Left lobe of liver (tissue), 2 donors: ENCODE data around the gene DMRTA1. TPM values are rescaled to one million over a fixed set of nuclear protein-coding genes. Genes with fewer than 3 reads are reported as not detected.
"Not testable (repeated sequence)": the region's sequence is repeated elsewhere in the genome, so short reads cannot be mapped to it uniquely, and the experiment has no call there.

ENCODE experiments used
- ATAC-seq: fragments of 200-7000 bp; cut with Tn5 transposase; one replicate; pipeline ENCODE4 v1.9.1; 2020; ENCODE audit warnings: mild to moderate bottlenecking, moderate library complexity
- DNase-seq: peaks from one replicate; pipeline ENCODE4 v3.0.0-alpha.2; 2020; ENCODE audit warnings: low spot score
- total RNA-seq: library from RNA; stranded (reverse); gene quantifications from one replicate; pipeline ENCODE4 v1.2.1, GENCODE V29; 2021
- donor health status: DM: no; HTN: no; CAD: no; lungs with moderate emphysema.
- donor health status: DM: no; HTN: yes; CAD: no.

The DMRTA1 gene
- total RNA-seq, result 6.9 TPM

- DNase-seq, result peak; percentile 96
- ATAC-seq, result peak; percentile 89
Observed at GRCh38 chr9:22446589-22446949, at the start of gene DMRTA1. DMRTA1 (plus strand) TSS chr9:22446824; CDS start chr9:22447066, 242 bp downstream.

GRCh38 chr9:22401671-22402070, 45.0 kb upstream of the DMRTA1 start:
- ATAC-seq, result no peak
- DNase-seq, result no peak

GRCh38 chr9:22405869-22406659, 40.6 kb upstream of the DMRTA1 start:
- ATAC-seq (peak; percentile 42), DNase-seq (no peak)

GRCh38 chr9:22413884-22414283, 32.7 kb upstream of the DMRTA1 start:
- DNase-seq, result no peak
- ATAC-seq, result no peak

- DNase-seq (no peak), ATAC-seq (peak; percentile 67)
Observed at GRCh38 chr9:22415941-22416691, 30.5 kb upstream of the DMRTA1 start.

- ATAC-seq, result peak; percentile 51
Observed at GRCh38 chr9:22416692-22417060, 29.9 kb upstream of the DMRTA1 start.

GRCh38 chr9:22423566-22423965, 23.1 kb upstream of the DMRTA1 start:
- DNase-seq, result no peak
- no peak for ATAC-seq

More at GRCh38 chr9:22416692-22417060, 29.9 kb upstream of the DMRTA1 start:
- no peak for DNase-seq

GRCh38 chr9:22424616-22425015, 22.0 kb upstream of the DMRTA1 start:
- ATAC-seq, result no peak
- DNase-seq, result no peak

- no peak for DNase-seq
- ATAC-seq, result no peak
Observed at GRCh38 chr9:22425551-22425950, 21.1 kb upstream of the DMRTA1 start.

- no peak for DNase-seq
- ATAC-seq, result peak; percentile 55
Observed at GRCh38 chr9:22427226-22427880, 19.3 kb upstream of the DMRTA1 start.

GRCh38 chr9:22433691-22434090, 12.9 kb upstream of the DMRTA1 start:
- DNase-seq (no peak), ATAC-seq (no peak)

- not testable (repeated sequence) for ATAC-seq, DNase-seq
Observed at GRCh38 chr9:22435252-22435651, 11.4 kb upstream of the DMRTA1 start.

- peak; percentile 87 for DNase-seq
- not testable (repeated sequence) for ATAC-seq
Observed at GRCh38 chr9:22437461-22438067, 9.1 kb upstream of the DMRTA1 start.

GRCh38 chr9:22440841-22441240, 5.8 kb upstream of the DMRTA1 start:
- DNase-seq (no peak), ATAC-seq (no peak)

GRCh38 chr9:22446950-22447617, 460 bp downstream of the DMRTA1 start:
- ATAC-seq, result peak; percentile 85
- peak; percentile 89 for DNase-seq

GRCh38 chr9:22447618-22448305, 1.1 kb downstream of the DMRTA1 start:
- ATAC-seq (peak; percentile 41), DNase-seq (peak; percentile 58)

GRCh38 chr9:22449719-22450118, 3.1 kb downstream of the DMRTA1 start:
- DNase-seq (no peak), ATAC-seq (no peak)

- DNase-seq, result no peak
- ATAC-seq, result peak; percentile 57
Observed at GRCh38 chr9:22452415-22453010, 5.9 kb downstream of the DMRTA1 start.

GRCh38 chr9:22454016-22454415, 7.4 kb downstream of the DMRTA1 start:
- ATAC-seq (no peak), DNase-seq (no peak)

GRCh38 chr9:22455181-22455580, 8.6 kb downstream of the DMRTA1 start:
- DNase-seq (no peak), ATAC-seq (no peak)
